ENCODE data around the gene PLPP4.

DNA sequence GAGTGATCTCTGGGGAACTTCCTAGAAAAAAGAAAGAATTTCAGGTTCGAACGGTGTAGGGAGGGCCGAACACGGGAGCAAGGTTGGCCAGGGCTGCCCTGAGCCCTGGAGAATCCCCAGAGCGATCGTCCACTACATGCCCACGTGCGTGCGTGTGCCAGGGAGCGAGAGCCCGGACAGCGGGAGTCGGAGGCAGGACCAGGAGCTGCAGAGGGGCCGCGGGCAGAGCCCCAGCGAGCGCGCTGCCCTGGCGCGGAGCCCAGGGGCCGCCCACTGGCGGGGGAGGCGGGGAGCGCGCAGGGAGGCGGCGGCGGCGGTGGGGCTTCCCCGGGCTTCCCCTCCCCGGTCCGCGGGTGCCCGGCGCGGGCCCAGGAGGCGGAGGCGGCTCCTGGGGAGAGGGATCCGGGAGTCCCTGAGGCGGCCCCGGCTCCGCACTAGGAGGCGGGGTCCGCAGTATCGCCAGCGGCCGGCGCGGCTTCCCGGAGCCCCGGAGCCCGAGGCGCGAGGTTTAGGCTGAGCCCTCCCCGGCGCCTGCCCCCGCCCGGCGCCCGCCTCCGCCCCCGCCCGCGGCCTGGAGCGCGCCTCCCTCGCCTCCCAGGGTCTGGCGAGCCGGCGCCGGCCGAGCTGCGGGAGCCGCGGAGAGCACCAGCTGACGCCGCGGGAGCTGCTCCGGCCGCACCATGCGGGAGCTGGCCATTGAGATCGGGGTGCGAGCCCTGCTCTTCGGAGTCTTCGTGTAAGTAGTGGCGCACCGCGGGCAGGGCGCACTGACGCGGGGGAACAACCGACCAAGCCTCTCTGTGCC, at the start of gene PLPP4:
- TF ChIP-seq, protein P1, sequence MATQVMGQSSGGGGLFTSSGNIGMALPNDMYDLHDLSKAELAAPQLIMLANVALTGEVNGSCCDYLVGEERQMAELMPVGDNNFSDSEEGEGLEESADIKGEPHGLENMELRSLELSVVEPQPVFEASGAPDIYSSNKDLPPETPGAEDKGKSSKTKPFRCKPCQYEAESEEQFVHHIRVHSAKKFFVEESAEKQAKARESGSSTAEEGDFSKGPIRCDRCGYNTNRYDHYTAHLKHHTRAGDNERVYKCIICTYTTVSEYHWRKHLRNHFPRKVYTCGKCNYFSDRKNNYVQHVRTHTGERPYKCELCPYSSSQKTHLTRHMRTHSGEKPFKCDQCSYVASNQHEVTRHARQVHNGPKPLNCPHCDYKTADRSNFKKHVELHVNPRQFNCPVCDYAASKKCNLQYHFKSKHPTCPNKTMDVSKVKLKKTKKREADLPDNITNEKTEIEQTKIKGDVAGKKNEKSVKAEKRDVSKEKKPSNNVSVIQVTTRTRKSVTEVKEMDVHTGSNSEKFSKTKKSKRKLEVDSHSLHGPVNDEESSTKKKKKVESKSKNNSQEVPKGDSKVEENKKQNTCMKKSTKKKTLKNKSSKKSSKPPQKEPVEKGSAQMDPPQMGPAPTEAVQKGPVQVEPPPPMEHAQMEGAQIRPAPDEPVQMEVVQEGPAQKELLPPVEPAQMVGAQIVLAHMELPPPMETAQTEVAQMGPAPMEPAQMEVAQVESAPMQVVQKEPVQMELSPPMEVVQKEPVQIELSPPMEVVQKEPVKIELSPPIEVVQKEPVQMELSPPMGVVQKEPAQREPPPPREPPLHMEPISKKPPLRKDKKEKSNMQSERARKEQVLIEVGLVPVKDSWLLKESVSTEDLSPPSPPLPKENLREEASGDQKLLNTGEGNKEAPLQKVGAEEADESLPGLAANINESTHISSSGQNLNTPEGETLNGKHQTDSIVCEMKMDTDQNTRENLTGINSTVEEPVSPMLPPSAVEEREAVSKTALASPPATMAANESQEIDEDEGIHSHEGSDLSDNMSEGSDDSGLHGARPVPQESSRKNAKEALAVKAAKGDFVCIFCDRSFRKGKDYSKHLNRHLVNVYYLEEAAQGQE (IDR thresholded peaks at IDR 0.05; ENCODE audit: insufficient read depth in 1 of 2, low read depth in 2 of 2, low read length in 2 of 2), result no peak
- no peak for TF ChIP-seq FOXP2 (optimal IDR thresholded peaks at IDR 0.05; ENCODE audit: borderline replicate concordance, extremely low read depth, extremely low read length, insufficient read depth)

All from PFSK-1 (cell line).